ENCODE results near the gene PACRG.

GRCh38 chr6:163356324-163356723 is 628.5 kb downstream of the PACRG start:
- TF ChIP-seq CREB5 (CRISPR knock-in tag; IDR thresholded peaks at IDR 0.05; ENCODE audit: low read depth) (no peak), PATZ1 (CRISPR knock-in tag; IDR thresholded peaks at IDR 0.05; ENCODE audit: borderline replicate concordance) (no peak), ZNF8 (CRISPR knock-in tag; IDR thresholded peaks at IDR 0.05) (no peak), PPARA (CRISPR knock-in tag; IDR thresholded peaks at IDR 0.05; ENCODE audit: borderline replicate concordance) (no peak), ARNTL (CRISPR knock-in tag; IDR thresholded peaks at IDR 0.05; ENCODE audit: borderline replicate concordance, low read depth) (no peak)
